ENCODE measurements around the gene USHBP1.

DNA sequence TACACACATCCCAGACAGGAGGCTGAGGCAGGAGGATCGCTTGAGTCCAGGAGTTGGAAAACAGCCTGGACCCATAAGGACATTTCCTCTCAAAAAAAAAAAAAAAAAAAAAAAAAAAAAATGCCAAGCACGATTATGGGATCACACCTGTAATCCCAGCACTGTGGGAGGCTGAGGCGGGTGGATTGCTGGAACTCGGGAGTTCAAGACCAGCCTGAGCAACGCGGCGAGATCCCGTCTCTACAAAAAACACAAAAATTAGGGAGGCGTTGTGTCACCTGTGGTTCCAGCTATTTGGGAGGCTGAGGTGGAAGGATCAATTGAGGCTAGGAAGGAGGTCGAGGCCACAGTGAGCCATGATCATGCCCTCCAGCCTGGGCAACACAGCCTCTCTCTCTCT lies 39.5 kb downstream of the USHBP1 start:
- TF ChIP-seq, protein P1, sequence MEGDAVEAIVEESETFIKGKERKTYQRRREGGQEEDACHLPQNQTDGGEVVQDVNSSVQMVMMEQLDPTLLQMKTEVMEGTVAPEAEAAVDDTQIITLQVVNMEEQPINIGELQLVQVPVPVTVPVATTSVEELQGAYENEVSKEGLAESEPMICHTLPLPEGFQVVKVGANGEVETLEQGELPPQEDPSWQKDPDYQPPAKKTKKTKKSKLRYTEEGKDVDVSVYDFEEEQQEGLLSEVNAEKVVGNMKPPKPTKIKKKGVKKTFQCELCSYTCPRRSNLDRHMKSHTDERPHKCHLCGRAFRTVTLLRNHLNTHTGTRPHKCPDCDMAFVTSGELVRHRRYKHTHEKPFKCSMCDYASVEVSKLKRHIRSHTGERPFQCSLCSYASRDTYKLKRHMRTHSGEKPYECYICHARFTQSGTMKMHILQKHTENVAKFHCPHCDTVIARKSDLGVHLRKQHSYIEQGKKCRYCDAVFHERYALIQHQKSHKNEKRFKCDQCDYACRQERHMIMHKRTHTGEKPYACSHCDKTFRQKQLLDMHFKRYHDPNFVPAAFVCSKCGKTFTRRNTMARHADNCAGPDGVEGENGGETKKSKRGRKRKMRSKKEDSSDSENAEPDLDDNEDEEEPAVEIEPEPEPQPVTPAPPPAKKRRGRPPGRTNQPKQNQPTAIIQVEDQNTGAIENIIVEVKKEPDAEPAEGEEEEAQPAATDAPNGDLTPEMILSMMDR (IDR thresholded peaks at IDR 0.05; ENCODE audit: borderline replicate concordance, extremely low read depth, low read length, poor library complexity, severe bottlenecking): no peak
- TF ChIP-seq EZH2 (IDR thresholded peaks at IDR 0.05; ENCODE audit: borderline replicate concordance, low read depth, low read length, severe bottlenecking): no peak
